ENCODE data around the gene FAM120C.
A peak's percentile ranks its signal among the peaks of the same experiment; 100 is the strongest.

FAM120C gene

DNA sequence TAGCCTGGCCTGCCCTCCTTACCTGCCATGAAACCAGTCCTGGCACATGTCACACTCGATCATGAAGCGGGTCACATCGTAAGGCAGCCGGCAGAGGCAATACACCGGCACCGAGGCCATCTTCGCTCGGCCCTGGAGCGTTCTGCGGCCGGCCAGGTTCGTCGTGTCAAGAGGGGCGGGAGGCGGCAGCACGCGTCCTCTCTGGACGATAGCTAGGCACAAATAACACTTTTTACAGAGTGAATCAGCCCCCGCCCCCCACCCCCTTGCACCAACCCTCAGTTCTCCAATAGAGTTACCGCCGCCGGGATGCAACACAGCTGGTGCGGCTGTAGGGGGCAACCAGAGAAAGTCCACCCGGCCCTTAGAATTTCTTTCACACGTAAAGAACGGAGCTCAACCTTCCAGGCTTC lies 140.4 kb downstream of the FAM120C start:
- DNase-seq, result peak in 7 of 14 donors; percentile 1 to 39 (median 19)

DNA sequence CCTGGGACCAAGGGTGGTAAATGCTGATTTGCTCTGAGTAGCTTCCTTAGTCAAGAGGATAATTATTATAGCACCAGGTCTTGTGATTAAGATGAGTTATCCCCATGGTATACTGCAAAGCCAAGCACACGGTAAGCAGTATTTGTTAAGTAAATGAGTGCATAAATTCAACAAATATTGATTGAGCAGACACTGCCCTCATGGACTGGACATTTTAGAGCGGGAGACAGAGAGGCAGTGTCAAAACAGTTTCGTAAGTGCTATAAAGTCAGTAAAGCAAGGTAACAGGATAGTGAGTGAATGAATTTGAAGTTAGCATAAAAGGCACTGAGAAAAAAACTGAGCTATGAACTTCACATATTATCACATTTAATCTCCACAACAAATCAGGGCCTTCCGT lies 152.7 kb downstream of the FAM120C start:
- no peak for DNase-seq

- no peak for DNase-seq
These were observed 153.4 kb downstream of the FAM120C start for GRCh38 chrX:54029529-54030143.

DNA sequence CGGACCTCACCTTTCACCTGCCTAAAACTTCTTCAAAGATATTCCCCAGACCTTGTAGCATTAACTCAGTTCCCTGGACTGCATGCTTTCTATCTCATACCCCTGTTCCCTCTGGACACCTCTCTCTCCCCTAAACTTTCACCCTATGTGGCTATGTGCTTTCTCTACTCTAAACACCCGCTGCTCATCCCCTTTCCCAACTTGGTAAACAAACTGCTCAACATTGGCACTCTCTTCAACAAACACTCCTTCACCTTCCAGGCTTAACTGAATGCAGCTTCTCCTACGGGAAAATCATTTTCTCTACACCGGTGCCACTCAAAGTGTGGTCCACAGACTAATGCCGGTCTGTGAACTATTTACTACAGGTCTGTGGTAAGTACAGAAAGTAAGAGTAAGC lies 158.7 kb downstream of the FAM120C start:
- DNase-seq, result no peak
